Vagina (tissue), 2 donors: ENCODE results near the gene ARL3. TPM values are rescaled to one million over a fixed set of nuclear protein-coding genes. Genes with fewer than 3 reads are reported as not detected.
A peak's percentile ranks its signal among the peaks of the same experiment; 100 is the strongest.

ENCODE experiments used
- DNase-seq, 2 donors: peaks; one replicate each; pipeline ENCODE4 v3.0.0-alpha.2; 2017; ENCODE audit errors: extremely low spot score in 2 of 2
- H3K27ac ChIP-seq: fragments of 200-600 bp; sonication (generic); one replicate; pipeline ENCODE4 v1.5.1; 2019
- H3K27me3 ChIP-seq: fragments of 200-600 bp; sonication (generic); one replicate; pipeline ENCODE4 v1.5.1; 2019
- H3K36me3 ChIP-seq, 2 donors: fragments of 200-600 bp; sonication (generic); one replicate each; pipeline ENCODE4 v1.5.1; 2017 to 2019
- H3K4me1 ChIP-seq: fragments of 200-600 bp; sonication (generic); one replicate; pipeline ENCODE4 v1.5.1; 2019
- H3K4me3 ChIP-seq, 2 donors: fragments of 200-600 bp; sonication (generic); 1 replicate in 1 of 2; 2 replicates in 1 of 2; pipeline ENCODE4 v1.5.1; 2016 to 2019
- H3K9me3 ChIP-seq: fragments of 200-600 bp; sonication (generic); one replicate; pipeline ENCODE4 v1.5.1; 2019
- CTCF ChIP-seq, 3 experiments: fragments of 450-650 bp in 2 of 3; fragments of 200-600 bp in 1 of 3; sonication (generic) in 1 of 3; IDR thresholded peaks; one replicate each; pipeline ENCODE4 v1.5.1; 2017 to 2019; ENCODE audit warnings: antibody characterized with exemption in 3 of 3, mild to moderate bottlenecking in 2 of 3, moderate library complexity in 2 of 3
- POLR2A ChIP-seq, 2 donors: fragments of 450-650 bp; IDR thresholded peaks; one replicate each; pipeline ENCODE4 v1.6.1; 2017; ENCODE audit warnings: antibody characterized with exemption in 2 of 2, mild to moderate bottlenecking in 2 of 2, moderate library complexity in 2 of 2
- POLR2AphosphoS5 ChIP-seq, 2 donors: sonication (generic); formaldehyde crosslinking; IDR thresholded peaks; one replicate each; pipeline ENCODE4 v1.9.0; 2017; ENCODE audit warnings: antibody characterized with exemption in 2 of 2, mild to moderate bottlenecking in 2 of 2, low read depth in 1 of 2; ENCODE audit not compliant: insufficient read depth in 1 of 2
- intact Hi-C: fragments of 100-400 bp; cut with DNase I; formaldehyde crosslinking; loops from one replicate; pipeline ENCODE4 v1.15.1; 2023
- total RNA-seq: library from RNA; depleted of rRNA; stranded (reverse); fragments of >200 nt; gene quantifications from one replicate; pipeline ENCODE4 v1.2.3, GENCODE V29; 2016

The ARL3 gene
- total RNA-seq, 1 donor from 2014 or later, result 7.4 TPM

- H3K27me3 ChIP-seq, result no peaks in the 10 kb centered on the region
- no peak for DNase-seq
- peaks cover 0 to 46% of the 10 kb centered on the region in 2 donors for H3K36me3 ChIP-seq
- H3K4me1 ChIP-seq, result peaks cover 63% of the 10 kb centered on the region
- no peaks in the 10 kb centered on the region for H3K9me3 ChIP-seq
- TF ChIP-seq POLR2A (IDR thresholded peaks at IDR 0.05) (no peak), CTCF (IDR thresholded peaks at IDR 0.05) (no peak)
- intact Hi-C loops, result no loop called here
- no peak overlapping the region for H3K27ac ChIP-seq
- no peak overlapping the region for H3K4me3 ChIP-seq
Measured at GRCh38 chr10:102654969-102655368, 59.2 kb downstream of the ARL3 start.

- no peak for DNase-seq
- peaks cover 67% of the 10 kb centered on the region for H3K4me1 ChIP-seq
- intact Hi-C loops, result no loop called here
- no peaks in the 10 kb centered on the region for H3K9me3 ChIP-seq
- no peaks in the 10 kb centered on the region for H3K27me3 ChIP-seq
- peaks cover 0 to 46% of the 10 kb centered on the region in 2 donors for H3K36me3 ChIP-seq
- H3K4me3 ChIP-seq, result no peak overlapping the region
- no peak for TF ChIP-seq POLR2A (IDR thresholded peaks at IDR 0.05)
- no peak for TF ChIP-seq POLR2AphosphoS5 (IDR thresholded peaks at IDR 0.05; ENCODE audit: insufficient read depth in 1 of 2, low read depth in 1 of 2)
- TF ChIP-seq CTCF (IDR thresholded peaks at IDR 0.05), result no peak
- H3K27ac ChIP-seq, result no peak overlapping the region
Measured at GRCh38 chr10:102654566-102654965, 59.6 kb downstream of the ARL3 start.

- DNase-seq, result no peak
- Histone ChIP-seq H3K4me3 (no peak overlapping the region), H3K36me3 (peaks cover 0 to 38% of the 10 kb centered on the region in 2 donors), H3K9me3 (no peaks in the 10 kb centered on the region), H3K4me1 (peaks cover 74% of the 10 kb centered on the region), H3K27ac (no peak overlapping the region), H3K27me3 (no peaks in the 10 kb centered on the region)
- intact Hi-C loops, result no loop called here
- no peak for TF ChIP-seq POLR2A (IDR thresholded peaks at IDR 0.05)
- no peak for TF ChIP-seq POLR2AphosphoS5 (IDR thresholded peaks at IDR 0.05; ENCODE audit: insufficient read depth in 1 of 2, low read depth in 1 of 2)
- TF ChIP-seq CTCF (IDR thresholded peaks at IDR 0.05), result no peak
Measured at GRCh38 chr10:102653060-102653459, 61.1 kb downstream of the ARL3 start.

- peaks cover 0 to 34% of the 10 kb centered on the region in 2 donors for H3K36me3 ChIP-seq
- no peak for DNase-seq
- no peaks in the 10 kb centered on the region for H3K27me3 ChIP-seq
- H3K9me3 ChIP-seq, result no peaks in the 10 kb centered on the region
- peak overlapping the region; percentile 99 for H3K27ac ChIP-seq
- TF ChIP-seq CTCF (IDR thresholded peaks at IDR 0.05), result no peak
- no peak for TF ChIP-seq POLR2A (IDR thresholded peaks at IDR 0.05)
- TF ChIP-seq POLR2AphosphoS5 (IDR thresholded peaks at IDR 0.05; ENCODE audit: insufficient read depth in 1 of 2, low read depth in 1 of 2), result no peak
- peaks cover 75% of the 10 kb centered on the region for H3K4me1 ChIP-seq
- no peak overlapping the region for H3K4me3 ChIP-seq
- intact Hi-C loops, result no loop called here
Measured at GRCh38 chr10:102652170-102652916, 61.9 kb downstream of the ARL3 start.

- H3K4me3 ChIP-seq, result no peak overlapping the region
- H3K27ac ChIP-seq, result peak overlapping the region; percentile 99
- H3K36me3 ChIP-seq, result peaks cover 0 to 27% of the 10 kb centered on the region in 2 donors
- no peak for DNase-seq
- no peaks in the 10 kb centered on the region for H3K27me3 ChIP-seq
- intact Hi-C loops, result no loop called here
- peaks cover 75% of the 10 kb centered on the region for H3K4me1 ChIP-seq
- no peaks in the 10 kb centered on the region for H3K9me3 ChIP-seq
- TF ChIP-seq POLR2AphosphoS5 (IDR thresholded peaks at IDR 0.05; ENCODE audit: insufficient read depth in 1 of 2, low read depth in 1 of 2), result no peak
- no peak for TF ChIP-seq CTCF (IDR thresholded peaks at IDR 0.05)
- no peak for TF ChIP-seq POLR2A (IDR thresholded peaks at IDR 0.05)
Measured at GRCh38 chr10:102651455-102652169, 62.6 kb downstream of the ARL3 start.
